Neural progenitor cell (in vitro differentiated cells): ENCODE measurements around the gene KCNT1.

Experiments used
- EZH2 ChIP-seq: fragments of 200-600 bp; sonication (generic); IDR thresholded peaks from 2 replicates; pipeline ENCODE4 v1.6.1; 2017; ENCODE audit warnings: antibody characterized with exemption, mild to moderate bottlenecking, moderate library complexity
- TF ChIP-seq, protein P1 (sequence below): fragments of 200-600 bp; sonication (generic); IDR thresholded peaks from 2 replicates; pipeline ENCODE4 v1.5.1; 2017; ENCODE audit warnings: antibody characterized with exemption, mild to moderate bottlenecking

GRCh38 chr9:135775911-135776310, 73.9 kb downstream of the KCNT1 start:
- no peak for TF ChIP-seq EZH2
- TF ChIP-seq, protein P1, sequence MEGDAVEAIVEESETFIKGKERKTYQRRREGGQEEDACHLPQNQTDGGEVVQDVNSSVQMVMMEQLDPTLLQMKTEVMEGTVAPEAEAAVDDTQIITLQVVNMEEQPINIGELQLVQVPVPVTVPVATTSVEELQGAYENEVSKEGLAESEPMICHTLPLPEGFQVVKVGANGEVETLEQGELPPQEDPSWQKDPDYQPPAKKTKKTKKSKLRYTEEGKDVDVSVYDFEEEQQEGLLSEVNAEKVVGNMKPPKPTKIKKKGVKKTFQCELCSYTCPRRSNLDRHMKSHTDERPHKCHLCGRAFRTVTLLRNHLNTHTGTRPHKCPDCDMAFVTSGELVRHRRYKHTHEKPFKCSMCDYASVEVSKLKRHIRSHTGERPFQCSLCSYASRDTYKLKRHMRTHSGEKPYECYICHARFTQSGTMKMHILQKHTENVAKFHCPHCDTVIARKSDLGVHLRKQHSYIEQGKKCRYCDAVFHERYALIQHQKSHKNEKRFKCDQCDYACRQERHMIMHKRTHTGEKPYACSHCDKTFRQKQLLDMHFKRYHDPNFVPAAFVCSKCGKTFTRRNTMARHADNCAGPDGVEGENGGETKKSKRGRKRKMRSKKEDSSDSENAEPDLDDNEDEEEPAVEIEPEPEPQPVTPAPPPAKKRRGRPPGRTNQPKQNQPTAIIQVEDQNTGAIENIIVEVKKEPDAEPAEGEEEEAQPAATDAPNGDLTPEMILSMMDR: no peak
